Stimulated activated CD8-positive, alpha-beta memory T cell treated with anti-CD3 and anti-CD28 coated beads, Interleukin-15, amount 100 ng/mL, for 24 hours (primary cell): Measurements from ENCODE around the gene FBXO11.
"Not testable (repeated sequence)": the region's sequence is repeated elsewhere in the genome, so short reads cannot be mapped to it uniquely, and the experiment has no call there.

Experiments
- DNase-seq: peaks from one replicate; pipeline ENCODE4 v3.0.0-alpha.2; 2020; ENCODE audit warnings: low read depth

The FBXO11 gene

DNA sequence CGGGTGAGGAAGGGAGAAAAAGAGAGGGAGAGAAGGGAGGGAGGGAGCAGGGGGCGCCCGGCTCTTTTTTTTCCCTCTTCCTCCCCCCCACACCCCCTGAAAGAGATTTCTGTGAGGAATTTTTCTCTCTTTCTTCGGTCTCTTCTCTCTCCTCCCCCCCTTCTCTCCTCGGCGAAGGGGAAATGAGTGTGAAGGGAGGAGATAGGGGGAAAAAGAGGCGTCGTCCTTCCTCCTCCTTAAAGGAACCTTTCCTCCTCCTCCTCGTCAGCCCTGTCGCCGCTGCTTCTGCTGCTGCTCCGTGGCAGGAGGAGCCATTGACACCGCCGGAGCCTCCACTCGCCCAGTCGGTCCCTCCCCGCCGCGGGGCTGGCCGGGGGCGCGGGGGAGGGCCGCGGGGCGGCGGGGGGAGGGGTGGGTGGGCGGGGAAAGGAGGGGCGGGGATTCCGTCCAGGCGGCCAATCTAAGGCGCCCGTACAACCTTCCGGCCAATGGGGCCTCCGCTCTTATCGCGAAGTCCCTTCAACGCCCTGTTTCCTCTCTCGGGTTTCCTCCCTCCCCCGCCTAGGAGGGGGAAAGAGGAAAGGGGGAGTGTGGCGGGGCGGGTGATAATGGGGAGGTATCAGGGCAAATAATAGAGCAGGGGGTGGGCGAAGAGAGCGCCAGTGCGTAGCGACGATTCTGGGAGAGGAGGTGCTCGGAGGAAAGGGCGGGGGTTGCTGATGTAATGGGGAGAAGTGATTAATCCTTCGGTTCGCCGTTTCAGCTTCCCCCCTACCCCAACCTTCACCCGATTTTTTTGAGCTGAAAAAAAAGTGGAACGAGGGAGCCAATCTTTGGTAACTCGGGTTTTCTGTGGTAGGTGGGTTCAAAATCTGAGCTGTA, at the start of gene FBXO11:
Gene FBXO11, minus strand, starts transcription at position 342 of the 882 bp plus-strand sequence. CDS start 778 bp downstream, outside the sequence.
- DNase-seq = peak; percentile 80

- DNase-seq = no peak
Observed at GRCh38 chr2:47950340-47951301, 44.3 kb upstream of the FBXO11 start.

- DNase-seq = no peak
Observed at GRCh38 chr2:47946593-47946992, 40.3 kb upstream of the FBXO11 start.

DNA sequence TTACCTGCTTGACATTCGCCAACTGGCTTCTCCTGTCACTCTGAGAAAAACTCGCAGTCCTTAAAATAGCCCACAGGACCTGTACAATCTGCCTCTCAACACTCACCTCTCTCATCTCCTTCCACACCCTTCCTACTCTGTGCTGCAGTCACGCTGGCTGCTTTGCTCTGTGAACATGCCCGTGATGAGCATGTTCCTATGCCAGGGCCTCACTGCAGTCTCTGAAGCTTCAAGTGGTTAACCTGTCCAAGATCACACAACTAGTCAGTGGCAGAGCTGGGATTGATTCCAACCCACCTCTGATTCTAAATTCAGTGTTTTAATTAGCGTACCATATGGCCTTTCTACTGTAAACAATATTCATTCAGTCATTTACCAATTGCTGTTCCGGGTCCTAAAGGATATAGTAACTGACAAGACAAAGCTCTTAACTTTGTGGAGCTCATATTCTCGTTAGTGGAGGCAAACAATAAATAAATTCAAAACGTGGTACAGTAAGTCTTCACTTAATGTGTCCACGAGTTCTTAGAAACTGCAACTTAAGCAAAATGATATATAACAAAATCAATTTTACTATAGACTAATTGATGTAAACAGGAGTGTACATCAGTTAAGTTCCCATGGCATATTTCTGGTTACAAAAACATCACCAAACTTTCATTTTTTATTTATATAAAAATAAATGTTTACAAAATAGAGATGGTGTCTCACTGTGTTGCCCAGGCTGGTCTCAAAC, 38.9 kb upstream of the FBXO11 start:
- DNase-seq = no peak

DNA sequence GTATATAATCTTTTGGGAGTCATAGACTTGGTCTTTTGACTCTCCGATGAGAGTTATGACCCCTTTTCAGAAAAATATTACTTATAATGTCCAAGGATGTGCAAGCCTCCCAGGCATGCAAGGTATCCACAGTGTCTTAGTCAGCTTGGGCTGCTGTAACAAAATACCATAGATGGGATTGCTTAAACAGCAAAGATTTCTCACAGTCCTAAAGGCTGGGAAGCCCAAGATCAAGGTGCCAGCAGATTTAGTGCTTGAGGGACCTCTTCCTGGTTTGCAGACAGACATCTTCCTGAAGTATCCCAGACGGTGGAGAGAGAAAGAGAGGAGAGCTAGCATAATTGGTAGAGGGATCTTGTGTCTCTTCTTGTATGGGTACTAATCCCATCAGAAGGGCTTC, 35.6 kb upstream of the FBXO11 start:
- no peak for DNase-seq

- no peak for DNase-seq
Observed at GRCh38 chr2:47937677-47938076, 31.4 kb upstream of the FBXO11 start.

- DNase-seq = no peak
Observed at GRCh38 chr2:47935071-47935470, 28.8 kb upstream of the FBXO11 start.

GRCh38 chr2:47918043-47918442, 11.7 kb upstream of the FBXO11 start:
- no peak for DNase-seq

- no peak for DNase-seq
Observed at GRCh38 chr2:47917276-47917961, 11.1 kb upstream of the FBXO11 start.

DNA sequence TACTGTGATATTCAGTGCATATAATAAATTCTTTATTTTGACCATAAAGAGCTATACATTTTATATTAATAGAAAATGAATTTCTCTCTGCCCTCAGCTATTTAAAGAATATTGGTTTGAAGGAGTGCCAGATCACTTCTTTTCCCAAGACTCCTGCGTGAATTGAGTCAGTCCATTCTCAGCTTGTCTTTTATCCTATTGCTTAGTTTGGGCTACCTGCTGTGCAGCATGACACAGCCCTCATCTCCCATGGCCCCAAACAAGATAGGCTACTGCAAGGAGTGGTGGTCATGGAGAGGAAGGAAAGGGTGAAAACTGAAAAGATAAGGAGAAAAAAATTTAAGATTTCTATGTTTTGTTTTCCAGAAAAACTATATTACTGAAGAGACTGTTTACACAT, 10.1 kb upstream of the FBXO11 start:
- DNase-seq = no peak

GRCh38 chr2:47910662-47911061, 4.4 kb upstream of the FBXO11 start:
- DNase-seq = not testable (repeated sequence)

DNA sequence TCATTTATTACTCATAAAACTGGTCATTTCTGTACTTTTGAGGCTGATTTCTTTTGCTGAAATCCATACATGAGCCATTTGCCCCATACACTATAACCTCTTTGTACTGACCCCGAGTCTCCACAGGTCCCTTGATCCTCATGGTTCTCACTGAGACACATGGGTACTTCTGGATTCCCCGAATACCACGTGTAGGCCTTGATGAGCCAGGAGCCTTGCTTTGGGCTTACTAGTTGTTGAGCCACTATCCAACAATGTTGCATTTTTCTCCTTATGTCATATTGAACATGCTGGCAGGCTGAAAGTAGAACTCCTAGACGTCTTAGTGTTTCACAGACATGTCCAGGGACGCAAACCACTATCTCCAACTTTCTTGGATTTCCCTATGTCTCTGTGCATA, 2.4 kb upstream of the FBXO11 start:
- no peak for DNase-seq

DNA sequence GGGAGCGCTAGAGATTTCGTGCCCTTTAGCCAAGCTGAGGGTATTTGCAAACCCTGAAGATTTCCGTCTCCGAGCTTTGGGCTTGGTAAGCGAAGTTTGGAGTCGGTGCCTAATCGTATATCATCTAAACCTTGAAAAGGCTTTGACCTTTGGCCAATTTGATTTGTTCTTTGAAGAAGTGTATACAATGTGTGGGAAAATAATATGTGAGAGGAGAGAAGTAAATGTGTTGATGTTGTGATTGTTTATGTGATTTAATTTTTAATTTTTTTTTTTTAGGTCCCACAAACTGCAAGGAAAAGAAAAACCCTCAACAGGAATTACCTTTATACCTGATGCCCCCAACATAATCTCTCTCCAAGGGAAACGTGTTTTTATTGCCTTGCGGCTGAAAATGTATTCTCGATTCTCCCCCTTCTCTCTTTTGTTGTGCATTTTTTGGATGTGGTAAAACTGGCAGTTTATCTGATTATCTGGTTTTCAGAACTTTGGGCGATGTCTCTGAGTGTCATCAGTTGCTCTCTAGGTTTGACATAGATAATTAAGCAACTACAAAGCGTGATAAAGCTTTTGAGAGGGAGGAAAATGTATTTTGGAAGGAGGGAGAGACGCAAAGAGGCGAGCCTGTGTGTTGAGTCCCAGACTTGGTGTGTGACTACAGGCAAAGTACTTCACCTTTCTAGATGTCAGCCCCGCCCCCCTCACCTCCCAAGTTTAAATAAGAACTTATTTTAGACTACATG, 912 bp upstream of the FBXO11 start:
- DNase-seq = no peak

DNA sequence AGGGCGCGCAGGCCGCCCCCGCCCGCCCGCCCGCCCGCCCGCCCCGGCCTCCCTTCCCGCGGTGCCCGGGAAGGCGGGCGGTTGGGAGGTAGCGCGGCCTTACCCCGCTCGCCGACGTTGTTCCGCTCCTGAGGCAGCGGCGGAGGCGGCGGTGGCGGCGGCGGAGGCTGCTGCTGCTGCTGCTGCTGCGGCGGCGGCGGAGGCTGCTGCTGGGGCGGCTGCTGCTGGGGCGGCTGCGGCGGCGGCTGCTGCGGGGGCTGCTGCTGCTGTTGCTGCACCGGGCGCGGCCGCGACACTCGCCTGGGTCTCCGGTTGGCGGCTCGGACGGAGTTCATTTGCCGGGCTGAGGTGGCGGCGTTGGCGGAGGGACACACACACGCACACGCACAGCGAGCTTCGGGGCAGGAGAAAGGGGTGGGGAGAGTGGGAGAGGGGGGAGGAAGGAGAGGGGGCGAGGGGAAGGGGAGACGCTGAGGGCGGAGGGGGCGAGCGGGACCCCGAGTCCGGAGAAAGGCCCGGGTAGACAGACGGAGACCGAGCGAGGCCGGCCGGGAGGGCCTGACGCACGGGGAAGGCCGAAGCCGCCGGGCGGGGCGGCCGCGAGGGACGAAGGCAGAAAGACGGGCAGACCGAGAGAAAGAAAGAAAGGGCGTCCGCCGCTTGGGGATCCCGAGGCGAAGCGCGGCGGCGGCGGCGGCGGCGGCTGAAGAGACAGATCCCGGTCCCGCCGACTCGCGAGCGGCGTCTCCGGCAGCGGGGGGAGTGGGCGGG, 727 bp downstream of the FBXO11 start:
- peak; percentile 35 for DNase-seq

DNA sequence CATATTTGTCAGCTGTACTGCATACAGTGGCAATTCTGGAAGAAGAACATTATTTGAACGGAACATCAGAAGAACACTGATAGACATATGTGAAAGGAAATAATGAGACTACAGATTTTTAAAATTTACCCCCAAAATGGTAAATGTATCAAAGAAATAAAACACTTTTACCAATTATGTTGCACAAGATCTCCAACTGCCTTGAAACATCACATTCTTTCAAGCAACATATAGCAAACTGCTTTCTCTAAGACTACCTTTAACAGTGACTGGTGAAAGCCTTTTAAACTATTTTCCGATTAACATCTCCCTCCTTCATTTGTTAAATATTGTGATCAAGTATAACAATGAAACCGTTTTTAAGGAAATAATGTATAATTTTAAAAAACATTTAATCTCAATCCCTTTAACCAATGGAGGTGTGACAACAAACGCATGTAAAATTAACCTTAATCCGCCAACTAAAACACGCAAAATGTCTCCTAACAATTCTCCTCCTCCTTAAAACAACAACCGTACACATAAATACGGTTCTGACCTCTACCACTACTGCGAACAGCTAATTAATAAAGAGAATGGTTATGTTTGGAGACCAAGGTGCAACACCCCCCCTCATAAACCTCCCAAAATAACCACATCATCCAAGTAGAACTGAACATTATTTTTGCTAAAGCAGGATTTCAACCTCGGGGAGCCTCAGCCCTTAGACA, 2.4 kb downstream of the FBXO11 start:
- DNase-seq = no peak

DNA sequence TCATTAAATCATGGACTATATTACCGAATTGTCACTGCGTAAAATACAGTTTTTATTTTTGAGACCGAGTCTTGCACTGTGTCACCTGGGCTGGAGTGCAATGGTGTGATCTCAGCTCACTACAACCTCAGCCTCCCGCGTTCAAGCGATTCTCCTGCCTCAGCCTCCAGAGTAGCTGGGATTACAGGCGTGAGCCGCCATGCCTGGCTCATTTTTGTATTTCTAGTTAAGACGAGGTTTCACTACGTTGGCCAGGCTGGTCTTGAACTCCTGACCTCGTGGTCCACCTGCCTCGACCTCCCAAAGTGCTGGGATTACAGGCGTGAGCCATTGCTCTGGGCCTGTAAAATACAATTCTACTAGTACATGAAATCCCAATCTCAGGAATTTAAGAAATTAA, 4.4 kb downstream of the FBXO11 start:
- DNase-seq = not testable (repeated sequence)

DNA sequence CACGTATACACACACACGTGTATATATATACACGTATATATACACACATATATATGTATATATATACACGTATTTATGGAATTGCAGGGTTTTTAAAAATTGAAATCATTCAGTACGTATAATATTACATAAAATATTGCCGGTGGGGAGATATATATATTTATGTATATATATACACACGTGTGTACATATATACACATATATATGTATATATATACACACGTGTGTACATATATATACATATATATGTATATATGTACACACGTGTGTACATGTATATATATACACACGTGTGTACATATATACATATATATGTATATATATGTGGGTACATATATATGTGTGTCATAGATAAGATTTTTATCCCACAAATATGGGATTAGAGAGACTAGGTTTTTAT, 5.4 kb downstream of the FBXO11 start:
- DNase-seq = no peak

GRCh38 chr2:47899915-47900816, 6.1 kb downstream of the FBXO11 start:
- DNase-seq = no peak
